GM23248 (cell line): ENCODE results near the gene UBE2H. TPM values are rescaled to one million over a fixed set of nuclear protein-coding genes. Genes with fewer than 3 reads are reported as not detected.

Experiments
- DNase-seq: peaks from one replicate; pipeline ENCODE4 v3.0.0-alpha.2; 2015
- H2AFZ ChIP-seq: fragments of 200-600 bp; sonication (generic); 2 replicates; pipeline ENCODE4 v1.6.1; 2016; ENCODE audit warnings: antibody characterized with exemption
- H3F3A ChIP-seq: fragments of 200-600 bp; sonication (generic); 2 replicates; pipeline ENCODE4 v1.6.1; 2016; ENCODE audit warnings: mild to moderate bottlenecking, antibody characterized with exemption, mixed run types; ENCODE audit not compliant: insufficient read depth
- H3K27ac ChIP-seq: fragments of 200-600 bp; sonication (generic); 2 replicates; pipeline ENCODE4 v1.5.1; 2016; ENCODE audit warnings: mild to moderate bottlenecking
- H3K27me3 ChIP-seq: fragments of 200-600 bp; sonication (generic); replicated peaks from 2 replicates; pipeline ENCODE4 v1.6.1; 2016; ENCODE audit warnings: mild to moderate bottlenecking; ENCODE audit not compliant: insufficient read depth
- H3K36me3 ChIP-seq: fragments of 200-600 bp; sonication (generic); 2 replicates; pipeline ENCODE4 v1.6.1; 2016; ENCODE audit warnings: low read depth, mild to moderate bottlenecking
- H3K4me1 ChIP-seq: fragments of 200-600 bp; sonication (generic); 2 replicates; pipeline ENCODE4 v1.6.1; 2016; ENCODE audit warnings: mild to moderate bottlenecking; ENCODE audit not compliant: insufficient read depth
- H3K4me2 ChIP-seq: fragments of 200-600 bp; sonication (generic); one replicate; pipeline ENCODE4 v1.6.1; 2016; ENCODE audit warnings: mild to moderate bottlenecking; ENCODE audit not compliant: unreplicated experiment
- H3K4me3 ChIP-seq: fragments of 200-600 bp; sonication (generic); 2 replicates; pipeline ENCODE4 v1.5.1; 2016; ENCODE audit warnings: mild to moderate bottlenecking
- H3K79me2 ChIP-seq: fragments of 200-600 bp; sonication (generic); 2 replicates; pipeline ENCODE4 v1.6.1; 2016; ENCODE audit warnings: mild to moderate bottlenecking; ENCODE audit not compliant: insufficient read depth
- H3K9ac ChIP-seq: fragments of 200-600 bp; sonication (generic); 2 replicates; pipeline ENCODE4 v1.6.1; 2016; ENCODE audit warnings: mild to moderate bottlenecking
- H3K9me2 ChIP-seq: fragments of 200-600 bp; sonication (generic); 2 replicates; pipeline ENCODE4 v1.6.1; 2016; ENCODE audit warnings: mixed run types, mild to moderate bottlenecking, moderate library complexity; ENCODE audit not compliant: insufficient read depth
- H3K9me3 ChIP-seq: fragments of 200-600 bp; sonication (generic); one replicate; pipeline ENCODE4 v1.6.1; 2017; ENCODE audit warnings: low read depth
- H4K20me1 ChIP-seq: fragments of 200-600 bp; sonication (generic); 2 replicates; pipeline ENCODE4 v1.6.0; 2016; ENCODE audit not compliant: insufficient read depth
- EZH2 ChIP-seq: fragments of 200-600 bp; sonication (generic); IDR thresholded peaks from 2 replicates; pipeline ENCODE4 v1.6.1; 2018; ENCODE audit warnings: antibody characterized with exemption, mild to moderate bottlenecking; ENCODE audit not compliant: insufficient read depth, poor library complexity, severe bottlenecking
- EZH2phosphoT487 ChIP-seq: fragments of 200-600 bp; sonication (generic); IDR thresholded peaks from 2 replicates; pipeline ENCODE4 v1.6.1; 2018; ENCODE audit warnings: antibody characterized with exemption, moderate library complexity, mild to moderate bottlenecking, low read depth; ENCODE audit not compliant: insufficient read depth
- WGBS, 2 experiments: methylation state at CpG; one replicate each; pipeline ENCODE4 v1.1.6; 2015 to 2017; ENCODE audit warnings: low lambda C conversion rate in 2 of 2, low coverage in 1 of 2; ENCODE audit errors: missing lambda C conversion rate in 2 of 2; 5-methylcytosine and 5-hydroxymethylcytosine counted together
- in situ Hi-C: fragments of 300-500 bp; cut with MboI; formaldehyde crosslinking; loops from 2 replicates; pipeline ENCODE4 v1.15.0; 2020
- polyA plus RNA-seq: library from polyadenylated mRNA; unstranded; fragments of >200 nt; fragmentation: Nextera tagmentation; extraction: Ambion mirVana; gene quantifications from 2 replicates; pipeline ENCODE4 v1.2.1, GENCODE V29; 2016
- total RNA-seq: library from RNA; depleted of rRNA; stranded (reverse); fragments of >200 nt; shearing (Covaris generic); gene quantifications from 2 replicates; pipeline ENCODE4 v1.2.3, GENCODE V29; 2014

UBE2H gene
- total and polyA plus RNA-seq, 2 experiments from 2014 or later = 40.7 to 44.4 TPM

DNA sequence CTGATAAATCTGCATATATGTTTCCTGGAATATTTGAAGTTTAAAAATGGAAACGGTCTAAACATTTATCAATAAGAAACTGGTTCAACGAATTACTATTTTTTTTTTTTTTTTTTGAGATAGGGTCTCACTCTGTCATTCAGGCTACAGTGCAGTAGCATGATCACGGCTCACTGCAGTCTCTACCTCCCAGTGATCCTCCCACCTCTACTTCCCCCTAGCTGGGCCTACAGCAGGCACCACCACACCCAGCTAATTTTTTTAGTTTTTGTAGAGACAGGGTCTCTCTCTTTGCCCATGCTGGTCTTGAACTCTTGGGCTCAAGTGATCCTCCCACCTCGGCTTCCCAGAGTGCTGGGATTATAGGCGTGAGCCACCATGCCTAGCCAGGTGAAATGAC is 68.3 kb downstream of the UBE2H start:
- in situ Hi-C loops = no loop called here
- Histone ChIP-seq H3K9ac (no peak overlapping the region), H3K9me2 (no peaks in the 10 kb centered on the region), H3K36me3 (0 out of 2 replicates have a peak, but pooled peaks cover 5% of the 10 kb centered on the region), H3K4me3 (no peak overlapping the region), H4K20me1 (0 out of 2 replicates have a peak, but pooled peaks cover 4% of the 10 kb centered on the region), H3K79me2 (peaks cover 80% of the 10 kb centered on the region), H3K4me1 (peaks cover 18% of the 10 kb centered on the region), H3K4me2 (no peak overlapping the region), H3K27me3 (no peaks in the 10 kb centered on the region), H3F3A (peaks cover 21% of the 10 kb centered on the region; the same call in 1 of the 2 replicates), H2AFZ (no peak overlapping the region), H3K9me3 (no peaks in the 10 kb centered on the region), H3K27ac (no peak overlapping the region)
- no peak for DNase-seq
- TF ChIP-seq EZH2phosphoT487 (no peak), EZH2 (no peak)
- WGBS, 2 experiments = 89 to 90% methylated on average over 5 of the region's 5 CpGs

DNA sequence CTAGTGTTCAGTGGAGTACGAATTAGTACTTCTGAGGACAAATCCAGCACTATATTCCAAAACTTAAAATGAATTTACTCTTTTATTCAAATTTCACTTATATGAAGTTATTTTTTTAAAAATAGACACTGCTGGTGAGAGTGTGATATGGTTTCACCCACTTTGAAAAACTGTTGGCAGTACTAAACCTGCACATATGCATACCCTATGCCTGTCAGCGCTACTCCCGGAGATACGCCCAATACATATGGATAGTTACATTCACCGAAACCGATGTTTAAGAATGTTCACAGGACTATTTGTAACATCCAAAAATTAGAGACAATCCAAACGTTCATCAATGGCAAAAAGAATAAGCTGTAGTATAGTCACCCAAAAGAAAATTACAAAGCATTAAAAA is 69.6 kb downstream of the UBE2H start:
- no peaks in the 10 kb centered on the region for H3K27me3 ChIP-seq
- H3K9me3 ChIP-seq = no peaks in the 10 kb centered on the region
- no peak overlapping the region for H3K9ac ChIP-seq
- H3K4me2 ChIP-seq = no peak overlapping the region
- 0 out of 2 replicates have a peak, but pooled peaks cover 4% of the 10 kb centered on the region for H4K20me1 ChIP-seq
- TF ChIP-seq EZH2phosphoT487 = no peak
- no peak for TF ChIP-seq EZH2
- in situ Hi-C loops = no loop called here
- H2AFZ ChIP-seq = no peak overlapping the region
- peak overlapping the region; percentile 58 for H3K27ac ChIP-seq
- 84 to 85% methylated on average over 7 of the region's 7 CpGs for WGBS, 2 experiments
- H3F3A ChIP-seq = peaks cover 21% of the 10 kb centered on the region; the same call in 1 of the 2 replicates
- peaks cover 18% of the 10 kb centered on the region for H3K4me1 ChIP-seq
- no peak for DNase-seq
- H3K9me2 ChIP-seq = no peaks in the 10 kb centered on the region
- H3K4me3 ChIP-seq = no peak overlapping the region
- H3K79me2 ChIP-seq = peaks cover 76% of the 10 kb centered on the region
- peaks cover 14% of the 10 kb centered on the region; the same call in 1 of the 2 replicates for H3K36me3 ChIP-seq

DNA sequence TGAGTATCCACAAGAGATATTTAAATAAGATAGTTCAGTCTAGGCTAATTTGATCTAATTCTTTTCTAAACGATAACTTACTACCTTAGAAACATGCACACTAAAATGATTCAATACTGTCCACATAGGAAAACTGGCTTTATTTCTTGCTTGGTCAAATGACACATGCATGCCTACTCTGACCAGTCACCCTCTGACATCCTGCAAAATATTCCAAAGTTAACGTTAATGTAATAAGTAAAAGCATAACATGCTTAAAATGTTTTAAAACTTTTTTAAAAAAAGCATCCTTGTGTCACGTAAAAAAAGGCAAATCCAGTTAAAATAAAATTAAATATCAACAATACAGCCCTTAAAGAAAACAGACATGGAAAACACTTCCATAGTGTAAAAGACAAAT is 70.2 kb downstream of the UBE2H start:
- Histone ChIP-seq H3K4me2 (peak overlapping the region; percentile 46), H4K20me1 (no peaks in the 10 kb centered on the region), H3K9me2 (no peaks in the 10 kb centered on the region), H3K4me1 (peaks cover 22% of the 10 kb centered on the region), H3K4me3 (peak overlapping the region; percentile 4; the same call in 1 of the 2 replicates), H3K9me3 (no peaks in the 10 kb centered on the region), H3K27ac (peak overlapping the region; percentile 58), H2AFZ (no peak overlapping the region), H3K9ac (peak overlapping the region; percentile 26), H3K79me2 (peaks cover 76% of the 10 kb centered on the region), H3F3A (peaks cover 24% of the 10 kb centered on the region; the same call in 1 of the 2 replicates), H3K27me3 (no peaks in the 10 kb centered on the region), H3K36me3 (peaks cover 21% of the 10 kb centered on the region; the same call in 1 of the 2 replicates)
- TF ChIP-seq EZH2 (no peak), EZH2phosphoT487 (no peak)
- peak; percentile 81 for DNase-seq
- in situ Hi-C loops = no loop called here
- 22 to 24% methylated on average over 3 of the region's 3 CpGs for WGBS, 2 experiments

DNA sequence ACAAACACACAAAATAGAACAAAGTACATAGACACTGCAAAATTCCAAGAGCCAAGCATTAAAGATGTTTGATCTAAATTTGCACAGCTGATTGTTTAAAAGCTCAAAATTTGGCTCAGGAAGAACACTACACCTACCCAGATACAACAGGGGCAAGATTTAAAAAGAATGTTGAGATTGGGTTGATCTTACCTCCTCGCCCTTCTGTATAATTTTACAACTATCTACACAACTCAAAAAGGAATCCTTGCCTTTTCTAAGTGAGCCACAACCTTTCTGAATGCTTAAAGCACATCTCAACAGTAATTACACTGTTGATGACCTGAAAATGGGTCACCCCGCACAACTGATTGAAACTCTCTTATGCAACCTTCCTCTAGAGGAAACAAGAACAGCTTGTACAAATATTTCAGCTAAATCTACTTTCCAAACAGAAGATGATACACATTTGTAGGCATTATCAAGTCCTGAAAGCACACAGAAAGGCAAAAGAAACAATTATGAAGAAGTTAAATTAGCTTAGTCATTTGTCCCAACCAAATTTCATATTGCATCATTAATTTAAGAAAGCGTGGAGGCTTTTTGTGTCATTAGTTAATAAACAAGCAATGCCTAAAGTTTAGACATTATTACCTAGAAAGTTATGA is 75.5 kb downstream of the UBE2H start:
- no peak overlapping the region for H3K9ac ChIP-seq
- H4K20me1 ChIP-seq = no peaks in the 10 kb centered on the region
- no peak for TF ChIP-seq EZH2
- peaks cover 72% of the 10 kb centered on the region for H3K79me2 ChIP-seq
- peaks cover 43% of the 10 kb centered on the region for H3K4me1 ChIP-seq
- H3F3A ChIP-seq = peaks cover 26% of the 10 kb centered on the region; the same call in 1 of the 2 replicates
- no peak for DNase-seq
- H2AFZ ChIP-seq = no peak overlapping the region
- 62 to 70% methylated on average over 3 of the region's 3 CpGs for WGBS, 2 experiments
- no peaks in the 10 kb centered on the region; the same call in 1 of the 2 replicates for H3K9me2 ChIP-seq
- no peak overlapping the region for H3K27ac ChIP-seq
- peak overlapping the region; percentile 12 for H3K4me2 ChIP-seq
- H3K4me3 ChIP-seq = no peak overlapping the region
- in situ Hi-C loops = no loop called here
- no peaks in the 10 kb centered on the region for H3K9me3 ChIP-seq
- no peaks in the 10 kb centered on the region for H3K27me3 ChIP-seq
- peaks cover 28% of the 10 kb centered on the region; the same call in 1 of the 2 replicates for H3K36me3 ChIP-seq
